Measurements from ENCODE around the gene UCHL3. TPM values are rescaled to one million over a fixed set of nuclear protein-coding genes. Genes with fewer than 3 reads are reported as not detected.

Gene UCHL3
- total RNA-seq, 2 donors from 2014 or later = 17.1 to 26.8 TPM

DNA sequence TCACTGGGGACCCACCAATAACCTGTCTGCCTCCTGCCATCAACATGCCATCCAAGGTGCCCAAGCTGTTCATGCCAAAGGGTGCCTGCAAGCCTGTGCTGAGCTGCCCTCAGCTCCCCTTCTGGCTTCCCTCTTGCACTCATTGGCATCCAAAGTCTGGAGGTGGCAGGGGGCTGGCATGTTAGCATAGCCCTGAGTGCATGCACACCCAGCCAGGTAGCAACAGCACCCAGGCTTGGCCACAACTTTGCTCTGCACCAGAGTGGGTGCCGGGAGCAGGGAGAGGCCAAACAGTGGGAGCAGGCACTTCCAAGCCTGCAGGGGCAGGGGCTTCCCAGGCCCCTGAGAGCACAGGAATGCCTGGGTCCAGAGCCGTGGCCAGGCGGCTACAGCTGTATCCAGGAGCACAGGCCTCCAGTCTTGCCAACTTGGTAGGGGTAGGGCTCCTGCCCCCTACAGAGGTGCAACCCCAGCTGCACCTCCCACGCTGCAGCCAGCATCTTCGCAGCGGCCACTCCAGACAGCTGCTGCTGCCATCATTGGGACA is 41.5 kb upstream of the UCHL3 start:
- 88% methylated on average over 6 of the region's 6 CpGs for WGBS
- H3K27me3 ChIP-seq (replicated peaks; ENCODE audit: insufficient read depth) = no peaks in the 10 kb centered on the region

DNA sequence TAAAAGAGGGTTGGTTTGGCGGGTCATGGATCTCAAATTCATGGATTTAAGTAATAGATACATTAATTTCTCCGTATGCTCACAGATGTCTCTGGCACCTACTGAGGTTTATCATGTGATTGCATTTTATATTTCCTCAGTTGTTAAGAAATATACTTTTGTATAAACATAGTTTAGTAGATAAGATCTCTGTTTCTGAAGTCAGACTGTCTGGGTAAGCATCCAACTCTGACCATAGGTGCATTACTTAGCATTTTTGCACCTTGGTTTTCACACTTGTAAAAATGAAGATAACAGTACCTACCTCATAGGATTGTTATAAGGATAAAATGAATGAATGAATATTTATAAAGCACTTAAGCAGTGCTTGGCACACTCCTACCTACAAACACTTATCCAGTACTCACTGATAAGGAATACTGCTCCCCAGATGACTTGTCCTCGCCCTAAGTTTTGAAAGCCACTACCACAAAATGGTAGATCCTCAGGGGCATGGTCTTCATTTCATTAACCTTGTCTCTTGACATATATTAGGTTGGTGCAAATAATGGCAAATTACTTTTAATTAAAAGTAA is 38.5 kb upstream of the UCHL3 start:
- TF ChIP-seq POLR2AphosphoS5 (IDR thresholded peaks at IDR 0.05) = no peak
- no peak for TF ChIP-seq POLR2A (IDR thresholded peaks at IDR 0.05)
- TF ChIP-seq, protein P1, sequence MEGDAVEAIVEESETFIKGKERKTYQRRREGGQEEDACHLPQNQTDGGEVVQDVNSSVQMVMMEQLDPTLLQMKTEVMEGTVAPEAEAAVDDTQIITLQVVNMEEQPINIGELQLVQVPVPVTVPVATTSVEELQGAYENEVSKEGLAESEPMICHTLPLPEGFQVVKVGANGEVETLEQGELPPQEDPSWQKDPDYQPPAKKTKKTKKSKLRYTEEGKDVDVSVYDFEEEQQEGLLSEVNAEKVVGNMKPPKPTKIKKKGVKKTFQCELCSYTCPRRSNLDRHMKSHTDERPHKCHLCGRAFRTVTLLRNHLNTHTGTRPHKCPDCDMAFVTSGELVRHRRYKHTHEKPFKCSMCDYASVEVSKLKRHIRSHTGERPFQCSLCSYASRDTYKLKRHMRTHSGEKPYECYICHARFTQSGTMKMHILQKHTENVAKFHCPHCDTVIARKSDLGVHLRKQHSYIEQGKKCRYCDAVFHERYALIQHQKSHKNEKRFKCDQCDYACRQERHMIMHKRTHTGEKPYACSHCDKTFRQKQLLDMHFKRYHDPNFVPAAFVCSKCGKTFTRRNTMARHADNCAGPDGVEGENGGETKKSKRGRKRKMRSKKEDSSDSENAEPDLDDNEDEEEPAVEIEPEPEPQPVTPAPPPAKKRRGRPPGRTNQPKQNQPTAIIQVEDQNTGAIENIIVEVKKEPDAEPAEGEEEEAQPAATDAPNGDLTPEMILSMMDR (IDR thresholded peaks at IDR 0.05) = no peak
- H3K9me3 ChIP-seq = no peaks in the 10 kb centered on the region
- intact Hi-C loops (cut with DNase I) = no loop called here
- WGBS = 75% methylated on average over 3 of the region's 3 CpGs
- H3K36me3 ChIP-seq = no peaks in the 10 kb centered on the region
- DNase-seq (ENCODE audit: low spot score) = no peak
- H3K27me3 ChIP-seq (replicated peaks; ENCODE audit: insufficient read depth) = no peaks in the 10 kb centered on the region
- no peak overlapping the region for H3K27ac ChIP-seq
- no peaks in the 10 kb centered on the region for H3K4me1 ChIP-seq (replicated peaks)
- H3K4me3 ChIP-seq = no peak overlapping the region

More for the DNA sequence above, 41.5 kb upstream of the UCHL3 start:
- Histone ChIP-seq H3K4me3 (no peak overlapping the region), H3K27ac (no peak overlapping the region), H3K4me1 (replicated peaks) (no peaks in the 10 kb centered on the region), H3K9me3 (no peaks in the 10 kb centered on the region), H3K36me3 (no peaks in the 10 kb centered on the region)
- intact Hi-C loops (cut with DNase I) = no loop called here
- no peak for DNase-seq (ENCODE audit: low spot score)
- no peak for TF ChIP-seq POLR2A (IDR thresholded peaks at IDR 0.05)
- no peak for TF ChIP-seq POLR2AphosphoS5 (IDR thresholded peaks at IDR 0.05)

DNA sequence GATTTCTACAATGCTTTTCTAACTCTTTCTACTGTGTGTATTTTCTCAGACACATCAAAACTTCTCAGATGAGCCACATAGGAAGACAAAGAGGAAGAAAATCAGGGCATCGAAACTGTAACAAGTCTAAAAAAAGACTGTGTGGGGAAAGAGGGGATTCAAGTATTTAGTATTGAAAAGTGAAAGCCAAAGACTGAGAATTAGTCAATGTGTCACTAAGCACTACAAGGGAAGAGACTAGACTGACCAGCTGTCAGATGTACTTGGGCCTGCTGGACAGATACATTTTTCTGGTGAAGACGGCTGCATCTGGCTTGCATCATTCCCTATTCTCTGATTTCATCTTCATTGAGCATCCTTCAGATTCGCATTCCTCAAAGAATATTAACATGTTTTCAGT is 37.3 kb upstream of the UCHL3 start:
- no peaks in the 10 kb centered on the region for H3K36me3 ChIP-seq
- intact Hi-C loops (cut with DNase I) = no loop called here
- 88% methylated on average over 3 of the region's 3 CpGs for WGBS

DNA sequence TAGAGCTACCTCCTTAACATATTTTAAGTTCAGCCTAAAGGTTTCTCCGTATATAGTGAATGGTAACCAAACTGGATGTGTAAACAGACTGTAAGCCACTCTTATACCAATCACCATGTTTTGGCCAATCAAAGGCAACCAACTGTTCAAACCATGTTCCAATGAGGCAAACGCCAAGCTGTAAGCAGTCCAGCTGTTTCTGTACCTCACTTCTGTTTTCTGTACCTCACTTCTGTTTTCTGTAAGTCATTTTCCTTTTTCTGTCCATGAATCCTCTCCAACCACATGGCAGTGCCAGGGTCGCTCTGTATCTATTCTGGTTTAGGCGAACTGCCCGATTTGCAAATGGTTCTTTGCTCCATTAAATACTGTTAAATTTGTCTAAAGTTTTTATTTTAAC is 36.3 kb upstream of the UCHL3 start:
- WGBS = 94% methylated on average over 5 of the region's 5 CpGs
- TF ChIP-seq, protein P1 (IDR thresholded peaks at IDR 0.05) = no peak
- no peak for TF ChIP-seq POLR2A (IDR thresholded peaks at IDR 0.05)
- no peak for TF ChIP-seq POLR2AphosphoS5 (IDR thresholded peaks at IDR 0.05)
- Histone ChIP-seq H3K4me1 (replicated peaks) (no peaks in the 10 kb centered on the region), H3K36me3 (no peaks in the 10 kb centered on the region), H3K9me3 (no peaks in the 10 kb centered on the region), H3K27ac (no peak overlapping the region), H3K4me3 (no peak overlapping the region), H3K27me3 (replicated peaks; ENCODE audit: insufficient read depth) (no peaks in the 10 kb centered on the region)
- intact Hi-C loops (cut with DNase I) = no loop called here
- no peak for DNase-seq (ENCODE audit: low spot score)

More for the DNA sequence above, 37.3 kb upstream of the UCHL3 start:
- H3K27me3 ChIP-seq (replicated peaks; ENCODE audit: insufficient read depth) = no peaks in the 10 kb centered on the region
- H3K4me3 ChIP-seq = no peak overlapping the region
- no peak overlapping the region for H3K27ac ChIP-seq
- no peaks in the 10 kb centered on the region for H3K4me1 ChIP-seq (replicated peaks)
- TF ChIP-seq POLR2AphosphoS5 (IDR thresholded peaks at IDR 0.05) = no peak
- no peak for TF ChIP-seq POLR2A (IDR thresholded peaks at IDR 0.05)
- TF ChIP-seq, protein P1 (IDR thresholded peaks at IDR 0.05) = no peak
- H3K9me3 ChIP-seq = no peaks in the 10 kb centered on the region
- no peak for DNase-seq (ENCODE audit: low spot score)

DNA sequence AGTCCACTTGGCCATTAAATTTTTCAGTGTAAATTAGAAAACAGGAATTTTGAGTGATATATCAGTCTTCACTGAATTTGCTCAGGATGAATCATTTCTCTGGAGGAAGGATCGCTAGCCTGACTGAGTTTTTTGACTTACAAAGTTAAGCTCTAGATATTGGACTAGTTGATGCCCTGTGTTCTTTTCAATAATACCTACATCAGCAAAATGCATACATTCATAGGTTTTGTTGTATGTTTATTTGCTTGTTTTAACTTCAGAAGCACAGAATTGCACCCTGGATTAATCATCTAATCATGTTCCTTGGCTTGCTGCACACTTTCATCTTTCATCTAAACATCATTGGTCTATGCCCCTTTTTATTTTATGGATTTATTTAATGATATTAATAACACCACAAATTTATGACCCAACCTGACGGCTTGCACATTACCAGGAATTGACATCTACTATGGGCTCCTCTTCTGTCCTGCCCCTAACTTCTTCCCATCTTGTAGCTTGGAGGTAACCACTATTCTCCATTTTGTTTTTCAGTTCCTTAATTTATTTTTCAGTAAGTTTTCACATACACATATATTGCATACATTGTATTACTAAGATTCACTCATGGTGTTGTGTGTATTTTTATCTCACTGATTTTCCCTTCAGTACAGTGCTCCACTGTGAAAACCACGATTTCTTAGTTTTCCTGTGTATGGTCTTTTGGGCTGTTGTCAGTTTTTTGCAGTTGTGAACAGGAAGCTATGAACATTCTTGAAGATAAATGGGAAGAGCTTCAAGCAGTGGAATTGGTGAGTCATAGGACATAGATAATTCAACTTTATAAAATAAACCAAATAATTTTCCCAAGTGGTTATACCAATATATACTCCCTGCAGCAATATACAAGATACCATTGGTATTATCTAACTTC is 35.3 kb upstream of the UCHL3 start:
- H3K36me3 ChIP-seq = no peaks in the 10 kb centered on the region

More for the DNA sequence above, 35.3 kb upstream of the UCHL3 start:
- Histone ChIP-seq H3K9me3 (no peaks in the 10 kb centered on the region), H3K4me3 (no peak overlapping the region), H3K4me1 (replicated peaks) (no peaks in the 10 kb centered on the region), H3K27ac (no peak overlapping the region), H3K27me3 (replicated peaks; ENCODE audit: insufficient read depth) (no peaks in the 10 kb centered on the region)
- no peak for TF ChIP-seq POLR2A (IDR thresholded peaks at IDR 0.05)
- TF ChIP-seq, protein P1 (IDR thresholded peaks at IDR 0.05) = no peak
- TF ChIP-seq POLR2AphosphoS5 (IDR thresholded peaks at IDR 0.05) = no peak
- WGBS = 89% methylated on average over 3 of the region's 3 CpGs
- intact Hi-C loops (cut with DNase I) = no loop called here
- no peak for DNase-seq (ENCODE audit: low spot score)

Measured in prostate gland (tissue), 2 donors.